HG02571 (cell line): Measurements from ENCODE around the gene WDR7.
A peak's percentile ranks its signal among the peaks of the same experiment; 100 is the strongest.

ENCODE experiments used
- ATAC-seq: cut with Tn5 transposase; IDR thresholded peaks from one replicate; pipeline ENCODE4 v1.9.1; 2021; ENCODE audit warnings: mild to moderate bottlenecking, moderate library complexity; ENCODE audit not compliant: unreplicated experiment

WDR7 gene

DNA sequence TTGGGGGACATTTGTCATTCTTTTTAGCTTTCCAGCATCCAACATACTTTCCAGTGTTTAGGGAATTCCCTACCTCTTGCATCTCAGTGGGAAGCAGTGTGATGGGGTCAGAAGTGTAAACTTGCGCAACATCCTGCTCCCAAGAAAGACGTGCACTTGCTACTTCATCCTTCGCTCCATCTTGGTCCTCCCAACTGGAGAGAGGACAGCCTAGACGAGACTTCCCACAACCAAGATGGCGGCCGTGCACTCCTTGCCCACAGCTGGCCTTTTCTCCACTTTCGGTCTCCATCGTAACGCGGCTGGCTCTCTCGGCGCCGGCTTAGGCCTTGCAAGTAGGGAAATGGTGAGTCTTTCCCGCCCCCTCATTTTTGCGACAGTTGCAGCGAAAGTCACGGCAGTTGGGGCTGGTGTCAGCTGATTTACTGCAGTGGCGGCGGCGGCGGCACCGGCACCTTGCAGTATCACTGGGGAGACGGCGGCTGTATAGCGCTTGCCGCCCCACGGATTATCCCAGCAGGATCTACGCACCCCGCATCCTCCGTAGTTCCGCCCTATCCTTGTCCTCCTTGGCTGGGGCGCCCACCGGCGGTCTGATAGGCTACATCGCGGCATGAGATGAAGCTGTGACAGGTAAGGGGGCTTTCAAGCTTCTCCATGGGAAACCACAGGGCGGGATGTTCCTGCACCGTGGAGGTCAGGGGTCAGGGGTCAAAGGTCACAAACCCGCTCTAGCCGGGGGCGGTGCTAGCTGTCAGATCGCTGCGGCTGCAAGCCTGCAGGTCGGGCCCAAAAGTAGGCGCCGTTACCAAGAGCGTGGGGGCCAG, at the start of gene WDR7:
Gene WDR7, plus strand, starts transcription at position 416 of the 827 bp plus-strand sequence. CDS start 21,157 bp downstream, outside the sequence.
- ATAC-seq, result peak; percentile 99

DNA sequence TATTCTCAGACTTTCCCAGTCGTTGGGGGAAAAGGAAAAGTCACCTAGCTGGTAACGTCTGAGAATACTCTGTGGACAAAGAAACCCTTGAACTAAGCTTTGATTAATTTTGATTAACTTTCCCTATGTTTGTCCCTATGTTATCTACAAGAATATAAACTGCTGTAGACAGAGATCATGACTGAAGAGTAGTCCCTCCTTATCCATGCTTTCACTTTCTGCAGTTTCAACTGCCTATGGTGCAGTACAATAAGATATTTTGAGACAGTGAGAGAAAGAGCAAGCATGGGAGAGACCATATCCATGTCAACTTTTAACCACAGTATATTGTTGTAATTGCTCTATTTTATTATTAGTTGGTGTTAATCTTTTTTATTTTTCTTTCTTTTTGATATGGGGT, 44.5 kb upstream of the WDR7 start:
- ATAC-seq, result no peak

DNA sequence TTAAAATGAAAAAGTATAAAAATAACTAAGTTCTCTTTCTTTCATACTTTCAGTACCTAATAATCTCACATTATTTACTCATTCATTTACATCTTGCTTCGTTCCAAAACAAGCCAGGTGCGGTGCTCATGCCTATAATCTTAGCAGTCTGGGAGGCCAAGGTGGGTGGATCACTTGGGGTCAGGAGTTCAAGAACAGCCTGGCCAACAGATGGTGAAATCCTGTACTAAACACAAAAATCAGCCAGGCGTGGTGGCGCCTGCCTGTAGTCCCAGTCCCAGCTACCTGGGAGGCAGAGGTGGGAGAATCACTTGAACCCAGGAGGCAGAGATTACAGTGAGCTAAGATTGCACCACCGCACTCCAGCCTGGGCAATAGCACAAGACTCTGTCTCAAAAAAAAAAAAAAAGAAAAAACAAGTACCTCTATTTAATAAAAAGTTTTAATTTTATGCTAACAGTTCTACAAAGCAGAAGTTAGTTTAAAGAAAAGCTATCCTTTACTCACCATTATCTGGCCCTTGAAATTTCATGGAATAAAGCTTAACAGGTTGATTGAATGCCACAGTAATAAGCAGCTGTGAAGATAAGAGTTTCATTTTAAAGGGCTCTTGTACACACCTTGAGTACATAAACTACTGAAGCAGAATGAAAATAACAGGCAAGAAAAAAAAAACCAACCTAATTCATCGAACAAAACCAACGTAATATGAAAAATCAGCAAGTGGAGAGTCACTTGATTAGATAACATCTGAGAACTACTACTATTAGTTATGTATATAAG, 35.2 kb upstream of the WDR7 start:
- no peak for ATAC-seq

DNA sequence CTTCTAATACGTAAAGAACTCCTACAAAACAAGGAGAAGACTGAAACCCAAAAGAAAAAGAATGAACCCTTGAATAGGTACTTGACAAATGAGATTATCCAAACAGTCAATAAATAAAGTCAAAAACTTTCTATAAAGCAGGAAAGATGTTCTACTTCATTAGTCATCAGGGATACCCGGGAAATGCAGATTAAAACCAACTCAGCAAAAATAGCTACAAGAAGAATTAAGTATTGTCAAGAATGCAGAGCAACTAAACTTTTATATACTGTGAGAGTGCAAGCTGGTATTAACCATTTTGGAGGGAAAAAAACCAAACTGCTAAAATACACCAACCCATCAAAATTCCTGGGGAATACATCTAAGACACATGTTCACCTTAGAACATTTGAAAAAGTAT, 23.2 kb upstream of the WDR7 start:
- no peak for ATAC-seq

DNA sequence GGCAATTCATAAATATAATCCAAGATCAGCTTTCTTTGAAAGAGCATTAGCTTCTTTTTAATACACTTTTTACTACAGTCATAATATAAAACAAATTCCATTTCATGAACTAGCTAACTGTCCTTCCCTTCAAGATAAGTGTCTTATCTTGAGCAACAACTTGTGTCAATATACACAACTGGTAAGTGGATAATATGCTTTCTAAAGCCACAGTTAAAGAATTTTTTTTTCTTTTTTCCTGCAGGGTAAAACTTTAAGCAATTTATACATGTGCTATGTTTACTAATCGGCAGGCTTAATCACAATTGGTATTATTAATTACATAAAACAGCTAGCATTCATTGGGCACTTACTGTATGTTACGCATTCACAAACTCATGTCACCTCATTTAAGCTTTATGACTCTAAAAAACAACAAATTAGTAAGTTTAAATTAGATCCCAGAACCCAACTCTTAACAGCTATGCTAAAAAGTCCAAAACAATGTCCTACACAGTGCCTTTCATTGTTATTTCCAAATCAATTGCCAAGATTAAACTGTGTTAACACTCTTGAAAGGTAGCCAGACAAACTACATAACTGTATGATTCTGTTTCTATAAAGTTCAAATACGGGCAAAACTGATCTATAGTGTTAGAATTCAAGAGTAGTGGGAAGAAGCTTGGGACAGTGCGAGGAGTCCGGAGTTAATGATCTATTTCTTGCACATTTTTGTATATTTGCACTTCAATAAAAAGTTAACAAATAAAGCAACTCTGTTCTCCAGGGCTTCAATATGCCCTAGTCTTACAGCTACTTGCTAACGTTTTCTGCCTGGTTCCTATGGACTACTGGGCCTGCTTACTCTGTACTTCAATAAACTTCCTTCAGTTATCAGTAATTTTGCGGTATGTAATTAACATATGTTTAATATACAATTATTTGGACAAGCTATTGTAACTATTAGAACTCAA, 18.8 kb upstream of the WDR7 start:
- ATAC-seq, result no peak

DNA sequence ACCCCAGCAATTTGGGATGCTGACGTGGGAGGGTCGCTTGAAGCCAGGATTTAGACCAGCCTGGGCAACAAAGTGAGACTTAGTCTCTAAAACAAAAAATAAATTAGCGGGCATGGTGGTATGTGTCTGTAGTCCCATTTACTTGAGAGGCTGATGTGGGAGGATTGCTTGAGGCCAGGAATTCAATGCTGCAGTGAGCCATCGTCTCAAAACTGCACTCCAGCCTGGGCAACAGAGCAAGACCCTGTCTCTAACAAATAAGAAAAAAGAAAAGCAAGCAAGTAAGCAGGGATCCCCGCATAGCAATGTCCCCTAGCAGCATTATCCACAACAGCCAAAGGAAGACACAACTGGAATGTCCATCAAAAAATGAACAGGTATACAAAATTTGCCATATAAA, 16.2 kb upstream of the WDR7 start:
- no peak for ATAC-seq

DNA sequence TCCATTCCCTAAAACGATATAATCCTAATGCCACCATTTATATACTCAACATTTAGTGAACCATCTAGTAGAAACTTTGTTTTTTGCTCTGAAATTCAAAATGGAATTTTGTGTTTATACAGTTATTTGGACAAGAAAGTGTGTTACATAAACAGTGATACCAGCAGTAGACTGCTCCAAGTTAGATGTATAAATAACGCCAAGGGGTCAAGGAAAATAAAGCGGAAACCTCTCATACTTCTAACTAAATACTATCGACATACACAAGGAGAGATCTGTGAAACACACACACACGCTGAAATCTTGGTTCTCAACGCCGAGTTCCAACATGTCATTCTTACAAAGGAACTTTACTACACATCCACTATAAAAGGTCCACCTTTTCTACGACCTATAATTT, 14.0 kb upstream of the WDR7 start:
- no peak for ATAC-seq

DNA sequence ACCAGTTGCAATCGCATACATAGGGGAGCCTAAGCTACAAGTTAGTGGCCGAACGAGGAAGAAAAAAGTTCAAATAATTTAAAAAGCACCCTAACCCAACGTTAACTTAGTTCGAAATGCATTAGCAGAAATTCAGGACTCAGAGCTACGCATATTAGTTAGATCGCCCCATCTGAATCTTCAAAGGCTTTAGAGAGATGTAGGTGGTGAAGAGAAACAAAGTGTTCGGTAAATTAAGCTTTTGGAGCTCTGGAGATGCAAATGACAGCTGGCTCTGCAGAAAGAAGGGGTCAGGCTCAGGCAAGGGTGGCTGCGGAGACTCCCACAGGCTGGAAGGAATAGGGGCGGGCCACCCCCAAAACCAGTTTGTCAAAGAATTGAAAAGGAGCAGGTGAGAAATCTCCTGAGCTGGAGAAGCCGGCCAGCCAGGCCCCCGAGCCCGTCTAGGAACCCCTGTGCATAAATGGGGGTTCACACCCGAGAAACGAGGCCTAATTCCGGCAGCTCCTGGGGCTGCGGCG, 13.4 kb upstream of the WDR7 start:
- peak; percentile 17 for ATAC-seq

DNA sequence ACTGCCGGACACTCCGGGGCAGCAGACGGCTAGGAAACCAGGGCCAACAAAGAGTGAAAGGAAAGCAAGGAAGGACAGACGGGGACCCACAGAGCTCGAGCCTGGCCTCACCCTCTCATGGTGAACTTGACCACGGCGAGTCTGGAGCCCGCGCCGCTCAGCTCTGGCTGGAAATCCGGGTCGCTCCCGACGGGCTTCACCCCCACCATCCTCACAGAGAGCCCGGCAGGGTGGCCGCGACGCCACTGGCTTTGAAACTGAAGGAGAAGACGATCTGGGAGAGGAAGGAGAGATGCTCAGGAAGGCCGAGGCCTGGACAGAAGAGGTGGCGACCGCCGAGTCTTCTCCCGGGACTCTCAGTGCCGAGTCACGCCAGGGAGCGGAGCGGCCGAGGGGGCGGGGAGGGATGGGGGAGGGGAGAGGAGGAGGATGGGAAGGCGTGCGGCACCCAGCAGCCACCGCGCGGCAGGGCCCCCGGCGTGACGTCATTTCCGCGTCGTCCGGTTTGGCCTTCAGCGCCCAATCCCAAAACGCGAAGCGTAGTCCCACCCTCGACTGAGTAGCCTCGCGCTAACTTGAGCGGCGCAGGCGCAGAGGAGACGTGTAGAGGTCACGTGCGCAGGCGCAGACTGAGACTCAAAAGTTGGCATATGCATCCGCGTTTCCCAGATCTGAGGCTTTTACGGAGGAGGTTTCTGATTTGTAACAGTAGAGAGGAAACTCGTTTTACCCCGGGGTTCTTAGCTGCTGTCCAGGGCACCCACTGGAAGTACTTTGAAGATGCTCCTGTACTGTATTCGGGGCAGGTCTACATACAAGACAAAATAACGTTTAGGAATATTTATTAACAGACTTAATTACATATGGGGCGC, 12.7 kb upstream of the WDR7 start, which contains the start of gene TXNL1:
Gene TXNL1, minus strand, starts transcription at position 361 of the 872 bp plus-strand sequence. Its CDS starts 152 bp downstream, at position 209.
- ATAC-seq, result peak; percentile 93

DNA sequence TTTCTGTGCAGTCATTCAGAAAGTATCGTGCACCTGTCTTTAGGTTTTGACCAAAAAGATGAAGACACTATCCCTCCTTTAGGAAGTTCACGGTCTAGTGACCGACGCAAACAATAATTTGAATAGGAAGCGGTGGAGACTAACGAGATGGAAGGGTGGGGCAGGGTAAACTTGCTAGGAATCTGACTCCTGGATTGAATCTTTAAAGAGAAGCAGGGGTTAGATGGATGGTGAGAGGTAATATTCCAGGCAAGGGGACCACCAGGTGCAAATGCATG, 12.1 kb upstream of the WDR7 start:
- ATAC-seq, result no peak

DNA sequence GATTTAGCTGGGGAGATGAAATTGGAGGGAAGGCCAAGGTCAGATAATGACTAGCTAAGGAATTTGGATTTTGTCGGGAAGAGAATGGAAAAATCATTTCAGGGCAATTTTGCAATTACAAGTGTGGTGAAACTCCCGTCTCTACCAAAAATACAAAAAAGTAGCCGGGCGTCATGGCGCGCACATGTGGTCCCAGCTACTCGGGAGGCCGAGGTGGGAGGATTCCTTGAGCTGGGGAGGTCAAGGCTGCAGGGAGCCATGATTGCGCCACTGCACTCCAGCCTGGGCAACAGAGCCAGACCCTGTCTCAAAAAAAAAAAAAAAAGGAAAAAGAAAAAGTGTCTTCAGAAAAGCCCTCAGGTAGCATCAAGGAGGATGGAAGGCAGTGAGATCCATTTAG, 11.6 kb upstream of the WDR7 start:
- no peak for ATAC-seq

DNA sequence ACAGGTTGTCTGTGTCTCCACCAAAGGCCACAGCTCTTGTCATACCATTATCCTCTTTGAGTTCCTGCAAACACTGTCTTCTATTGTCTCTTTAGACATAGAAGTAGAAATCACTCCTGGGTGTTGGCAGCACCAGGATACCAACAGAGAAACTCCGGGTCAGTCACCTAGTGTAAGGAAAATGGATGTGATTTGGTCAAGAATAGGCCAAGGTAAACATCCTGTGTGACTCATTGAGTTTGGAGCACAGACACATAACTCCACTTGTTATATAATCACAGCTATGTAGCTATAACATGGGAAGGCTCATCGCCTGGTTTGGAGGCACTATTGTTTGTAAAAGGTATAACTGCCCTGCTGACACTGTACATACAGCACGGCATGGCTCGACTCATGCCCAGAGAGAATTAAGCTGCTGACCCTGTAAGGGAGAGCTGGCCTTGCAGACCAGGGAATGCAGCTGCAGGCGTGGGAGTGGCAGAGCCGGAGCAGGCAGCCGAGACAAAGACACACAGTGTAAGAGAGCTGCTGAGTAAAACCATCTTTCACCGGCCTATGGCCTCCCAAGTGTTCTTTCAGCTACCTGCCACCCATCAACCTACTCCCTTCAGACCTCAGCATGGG, 9.3 kb upstream of the WDR7 start:
- no peak for ATAC-seq

DNA sequence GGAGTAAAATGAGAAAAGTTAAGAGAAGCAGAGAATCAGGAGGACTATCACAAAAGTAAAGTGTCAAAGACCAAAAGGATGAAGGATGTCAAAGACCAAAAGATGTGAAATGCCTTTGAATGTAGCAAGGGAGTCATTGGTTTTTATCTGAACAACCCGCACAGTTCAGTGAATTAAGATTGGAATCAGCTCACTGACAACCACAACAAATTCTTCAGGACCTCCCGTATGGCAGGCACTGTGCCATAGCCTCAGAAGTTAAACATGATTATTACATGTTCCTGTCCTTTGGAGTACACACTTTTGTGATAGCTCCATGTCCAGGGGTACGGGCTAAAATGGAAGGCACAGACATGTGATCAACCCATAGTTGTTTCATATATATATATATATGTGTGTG, 7.8 kb upstream of the WDR7 start:
- no peak for ATAC-seq

DNA sequence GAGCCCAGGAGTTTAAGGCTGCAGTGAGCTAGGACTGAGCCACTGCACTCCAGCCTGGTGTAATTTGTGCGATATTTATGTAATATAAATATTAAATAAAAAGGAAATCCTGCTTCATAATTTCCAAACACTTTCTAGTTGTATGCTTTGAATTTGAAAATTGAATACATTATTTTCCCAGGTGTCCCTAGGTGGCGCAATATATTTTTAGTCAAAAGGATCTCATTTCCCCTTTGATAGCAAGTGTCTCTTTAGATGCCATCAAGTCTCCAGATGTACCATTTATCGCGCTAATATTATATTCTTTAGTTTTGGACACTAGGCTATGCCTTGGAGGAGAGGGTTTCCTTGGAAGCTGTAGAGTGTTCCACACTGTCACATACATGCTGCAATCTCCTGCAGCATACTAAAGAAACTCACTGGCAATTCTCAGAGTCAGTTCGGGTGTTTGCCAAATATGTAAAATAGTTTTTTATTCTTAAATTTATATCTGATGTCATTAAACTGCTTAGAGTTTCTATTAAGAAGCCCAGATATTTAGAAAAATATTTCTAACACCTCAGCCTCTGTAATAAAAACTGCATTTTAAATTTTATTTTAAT, 5.6 kb upstream of the WDR7 start:
- no peak for ATAC-seq

DNA sequence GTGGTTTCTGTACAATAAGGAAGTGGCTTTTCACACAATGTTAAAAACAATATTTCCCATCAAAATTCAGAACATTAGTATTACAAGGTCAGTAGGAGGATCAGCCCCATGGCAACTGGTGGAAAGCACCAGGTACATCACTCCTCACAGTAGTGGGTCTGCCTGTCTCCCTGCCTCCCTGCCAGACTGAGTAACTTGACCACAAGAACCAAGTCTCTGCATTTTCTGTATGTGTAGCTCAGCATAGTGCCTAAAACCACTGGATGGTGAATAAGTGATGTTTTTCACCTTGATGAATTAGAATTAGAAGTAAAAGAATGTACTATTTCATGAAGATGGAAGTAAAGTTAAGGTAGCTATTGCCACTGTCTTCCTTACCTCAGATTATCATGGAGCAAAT, 4.1 kb upstream of the WDR7 start:
- no peak for ATAC-seq

DNA sequence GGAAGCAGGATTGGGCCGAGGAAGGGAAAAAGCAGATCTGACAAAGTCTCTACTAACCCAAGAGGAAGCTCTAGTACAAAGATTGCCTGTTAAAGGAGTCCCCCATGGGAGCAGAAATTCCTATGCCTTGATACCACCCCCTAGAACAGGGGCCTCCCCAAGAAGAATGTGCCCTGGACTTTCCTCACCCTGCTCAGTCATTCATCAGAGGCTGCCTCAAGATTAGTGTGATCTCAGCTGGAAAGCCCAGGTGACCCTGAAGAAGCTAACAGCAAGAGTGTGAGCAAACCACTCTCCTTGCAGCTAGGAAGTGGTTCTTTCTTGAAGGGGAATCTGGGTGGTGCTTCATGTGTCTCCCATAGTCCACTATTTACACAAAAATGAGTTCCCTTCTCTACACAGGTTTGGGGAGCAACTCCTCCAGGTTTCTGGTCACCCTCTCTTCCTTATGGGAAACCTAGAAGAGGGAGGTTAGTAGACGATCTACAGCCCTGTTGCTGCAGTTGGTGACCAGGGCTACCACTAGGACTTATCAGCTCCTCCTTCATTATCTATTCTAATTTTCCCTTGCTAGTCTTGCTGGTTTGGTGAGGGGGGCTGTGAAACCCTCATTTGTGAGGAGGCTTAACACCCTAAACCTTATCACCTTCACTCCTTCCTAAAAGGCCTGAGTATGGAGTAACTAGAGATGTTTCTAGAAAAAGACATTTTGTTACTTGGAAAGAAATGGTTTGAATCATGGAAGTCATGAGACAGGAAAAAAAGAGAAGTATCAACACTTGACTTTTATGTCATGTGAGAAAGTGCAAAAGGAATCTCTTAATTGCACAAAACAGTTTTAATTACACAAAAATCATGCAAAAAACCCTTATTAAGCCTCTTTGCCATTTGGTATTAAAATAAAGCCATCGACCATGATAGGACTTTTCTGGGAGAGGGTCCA, 2.9 kb upstream of the WDR7 start:
- ATAC-seq, result no peak

DNA sequence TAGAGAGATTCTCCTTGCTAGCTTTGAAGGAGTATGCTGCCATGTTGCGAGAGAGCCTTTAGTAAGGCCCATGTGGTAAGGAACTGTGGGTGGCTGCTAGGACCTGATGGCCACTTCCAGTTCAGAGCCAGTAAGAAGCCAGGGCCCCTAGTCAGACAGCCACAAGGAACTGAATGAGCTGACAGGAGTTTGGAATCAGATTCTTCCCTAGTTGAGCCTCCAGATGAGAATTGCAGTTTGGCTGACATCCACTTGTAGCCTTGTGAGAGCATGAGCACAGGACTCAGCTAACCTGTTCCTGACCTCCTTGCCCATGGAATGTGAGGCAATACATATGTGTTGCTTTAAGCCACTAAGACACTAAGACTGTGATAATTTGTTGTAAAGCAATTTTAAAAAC, 1.2 kb upstream of the WDR7 start:
- ATAC-seq, result no peak

DNA sequence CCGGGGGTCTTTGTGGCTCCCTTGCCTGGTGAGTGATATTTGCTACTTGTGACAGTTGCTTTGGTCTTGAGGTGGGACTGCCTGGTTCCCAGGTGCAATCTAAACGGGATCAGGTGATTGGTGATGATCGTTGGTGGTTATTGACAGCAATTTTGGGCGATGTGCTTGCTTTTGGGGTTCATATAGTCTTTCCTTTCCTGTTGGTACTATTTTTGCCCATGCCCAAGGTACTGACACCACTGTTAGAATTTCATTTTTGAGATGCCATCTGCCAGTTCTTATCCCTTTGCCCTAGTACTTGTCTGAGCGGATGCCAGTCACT, 573 bp downstream of the WDR7 start:
- no peak for ATAC-seq
